Measurements from ENCODE around the gene DACT3.

Gene DACT3

DNA sequence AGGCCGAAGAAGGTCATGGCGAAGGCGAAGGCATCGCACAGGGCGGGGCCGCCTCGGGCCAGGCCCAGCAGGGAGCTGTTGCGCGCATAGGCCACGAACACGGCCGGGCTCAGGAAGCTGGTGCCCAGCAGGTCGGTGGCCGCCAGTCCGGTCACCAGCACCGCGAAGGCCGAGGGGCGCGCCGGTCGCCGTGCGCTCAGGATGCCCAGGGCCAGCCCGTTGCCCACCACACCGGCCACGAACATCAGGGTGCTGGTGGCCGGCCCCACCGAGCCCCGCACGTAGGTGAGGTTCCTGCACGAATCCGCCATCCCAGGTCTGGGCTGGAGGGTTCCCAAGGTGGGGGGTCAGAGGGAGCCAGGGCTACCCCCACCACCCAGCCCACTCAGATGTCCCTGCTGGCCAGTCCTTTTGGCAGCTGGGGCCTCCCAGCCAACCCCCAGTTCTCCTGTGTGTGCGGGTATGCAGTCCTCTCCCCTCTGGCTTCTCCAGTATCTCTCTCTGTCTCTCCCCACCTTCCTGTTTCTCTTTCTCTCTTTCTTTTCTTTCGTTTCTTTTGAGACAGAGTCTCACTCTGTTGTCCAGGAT, 37.0 kb downstream of the DACT3 start:
- no peak for DNase-seq (ENCODE audit: extremely low read depth, low read depth)
- TF ChIP-seq, protein P1, sequence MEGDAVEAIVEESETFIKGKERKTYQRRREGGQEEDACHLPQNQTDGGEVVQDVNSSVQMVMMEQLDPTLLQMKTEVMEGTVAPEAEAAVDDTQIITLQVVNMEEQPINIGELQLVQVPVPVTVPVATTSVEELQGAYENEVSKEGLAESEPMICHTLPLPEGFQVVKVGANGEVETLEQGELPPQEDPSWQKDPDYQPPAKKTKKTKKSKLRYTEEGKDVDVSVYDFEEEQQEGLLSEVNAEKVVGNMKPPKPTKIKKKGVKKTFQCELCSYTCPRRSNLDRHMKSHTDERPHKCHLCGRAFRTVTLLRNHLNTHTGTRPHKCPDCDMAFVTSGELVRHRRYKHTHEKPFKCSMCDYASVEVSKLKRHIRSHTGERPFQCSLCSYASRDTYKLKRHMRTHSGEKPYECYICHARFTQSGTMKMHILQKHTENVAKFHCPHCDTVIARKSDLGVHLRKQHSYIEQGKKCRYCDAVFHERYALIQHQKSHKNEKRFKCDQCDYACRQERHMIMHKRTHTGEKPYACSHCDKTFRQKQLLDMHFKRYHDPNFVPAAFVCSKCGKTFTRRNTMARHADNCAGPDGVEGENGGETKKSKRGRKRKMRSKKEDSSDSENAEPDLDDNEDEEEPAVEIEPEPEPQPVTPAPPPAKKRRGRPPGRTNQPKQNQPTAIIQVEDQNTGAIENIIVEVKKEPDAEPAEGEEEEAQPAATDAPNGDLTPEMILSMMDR (IDR thresholded peaks at IDR 0.05; ENCODE audit: low read depth, low read length): no peak

DNA sequence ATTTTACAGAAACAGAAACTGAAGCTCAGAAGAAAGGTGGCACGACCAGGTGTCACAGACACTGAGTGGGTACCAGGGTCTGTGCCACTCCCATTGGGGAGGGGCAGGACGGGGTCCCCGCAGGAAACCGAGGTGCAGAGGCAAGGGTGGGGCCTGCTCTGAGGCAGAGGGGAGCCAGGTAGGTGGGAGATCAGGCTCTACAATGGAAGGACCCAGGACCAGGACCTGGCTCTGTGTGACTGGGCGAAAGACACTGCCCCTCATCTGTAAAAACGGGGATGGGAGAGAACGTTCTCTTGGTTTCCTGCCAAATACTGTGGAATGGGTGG, 38.9 kb downstream of the DACT3 start:
- DNase-seq (ENCODE audit: extremely low read depth, low read depth): no peak
- TF ChIP-seq, protein P1 (IDR thresholded peaks at IDR 0.05; ENCODE audit: low read depth, low read length): no peak

DNA sequence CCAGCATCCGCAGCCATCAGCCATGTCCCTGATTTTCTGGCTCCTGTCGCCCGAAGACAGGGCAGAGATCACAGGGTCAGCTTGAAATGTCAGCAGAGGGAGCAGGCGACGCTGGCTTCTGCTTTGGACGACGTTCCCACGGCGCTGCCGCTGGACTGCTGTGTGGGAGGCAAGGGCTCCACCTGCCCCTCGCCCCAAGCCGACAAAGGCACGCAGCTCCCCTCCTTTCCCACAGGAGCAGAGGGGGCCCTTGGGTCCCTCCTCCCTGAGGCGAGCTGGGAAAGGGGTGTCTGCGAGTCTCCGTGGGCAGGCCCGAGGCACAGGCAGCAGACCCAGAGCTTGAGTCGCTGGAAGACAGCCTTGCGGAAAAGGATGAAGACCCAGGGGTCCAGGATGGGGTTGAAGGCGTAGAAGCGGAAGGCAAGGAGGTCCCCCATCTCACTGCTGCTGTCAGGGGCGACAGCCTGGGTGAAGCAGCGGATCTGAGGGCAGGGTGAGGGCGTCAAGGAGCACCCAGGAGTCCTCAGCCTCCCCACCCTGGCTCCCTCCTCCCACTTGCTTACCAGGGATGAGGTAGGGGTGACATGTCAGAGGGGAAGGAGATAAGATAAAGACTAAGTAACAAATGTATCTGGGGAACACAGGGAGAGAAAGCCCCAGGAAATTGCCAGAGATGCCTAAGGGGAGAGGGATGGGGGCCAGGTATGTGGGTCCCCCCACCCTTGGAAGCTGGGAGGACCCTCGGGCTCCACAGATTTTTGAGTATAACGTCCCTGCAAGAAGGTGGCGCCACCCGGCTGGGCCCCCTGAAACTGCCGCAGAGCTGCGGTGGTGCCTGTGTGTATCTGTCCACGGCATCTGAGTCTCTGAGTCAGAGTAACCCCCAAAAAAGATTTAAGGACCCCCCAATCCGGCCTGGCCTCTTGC, 39.5 kb downstream of the DACT3 start:
- no peak for DNase-seq (ENCODE audit: extremely low read depth, low read depth)
- TF ChIP-seq, protein P1 (IDR thresholded peaks at IDR 0.05; ENCODE audit: low read depth, low read length): no peak; the same call in 1 of the 2 replicates

DNA sequence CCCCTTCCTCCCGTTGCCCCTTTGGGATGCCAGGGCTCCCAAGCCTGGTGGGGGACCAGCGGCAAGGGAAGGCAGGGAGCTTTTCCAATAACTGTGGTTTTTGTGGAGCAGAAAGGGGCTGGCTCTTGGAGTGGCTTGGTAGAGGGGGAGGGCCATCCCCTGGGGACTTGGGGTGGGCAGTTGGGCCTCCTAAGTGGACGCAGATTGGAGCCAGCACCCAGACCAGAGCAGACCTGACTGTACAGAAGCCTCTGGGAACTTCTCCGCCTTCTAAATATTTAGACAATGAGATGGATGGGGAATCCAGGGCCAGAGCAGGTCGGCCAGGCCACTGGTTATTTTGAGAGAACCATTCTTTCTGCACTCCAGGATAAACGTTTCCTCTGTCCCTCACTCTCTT, 40.3 kb downstream of the DACT3 start:
- TF ChIP-seq, protein P1 (IDR thresholded peaks at IDR 0.05; ENCODE audit: low read depth, low read length): no peak

DNA sequence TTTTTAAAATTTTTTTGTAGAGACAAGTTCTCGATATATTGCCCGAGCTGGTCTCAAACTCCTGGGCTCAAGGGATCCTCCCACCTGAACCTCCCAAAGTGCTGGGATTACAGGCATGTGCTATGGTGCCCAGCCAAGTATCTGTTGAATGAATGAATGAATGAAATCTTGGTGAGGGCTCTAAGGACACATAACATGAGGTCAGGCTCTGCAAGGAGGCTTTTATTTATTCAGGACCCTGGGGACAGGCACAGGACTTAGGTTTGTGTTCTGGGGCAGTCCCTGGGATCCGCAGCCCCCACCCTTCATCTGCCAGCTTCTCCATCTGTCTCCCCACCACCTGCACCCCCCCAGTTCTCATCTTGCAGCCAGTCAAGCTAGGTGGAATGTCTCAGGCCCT, 40.7 kb downstream of the DACT3 start:
- DNase-seq (ENCODE audit: extremely low read depth, low read depth): no peak
- TF ChIP-seq, protein P1 (IDR thresholded peaks at IDR 0.05; ENCODE audit: low read depth, low read length): no peak

More for the DNA sequence above, 40.3 kb downstream of the DACT3 start:
- DNase-seq (ENCODE audit: extremely low read depth, low read depth): no peak

DNA sequence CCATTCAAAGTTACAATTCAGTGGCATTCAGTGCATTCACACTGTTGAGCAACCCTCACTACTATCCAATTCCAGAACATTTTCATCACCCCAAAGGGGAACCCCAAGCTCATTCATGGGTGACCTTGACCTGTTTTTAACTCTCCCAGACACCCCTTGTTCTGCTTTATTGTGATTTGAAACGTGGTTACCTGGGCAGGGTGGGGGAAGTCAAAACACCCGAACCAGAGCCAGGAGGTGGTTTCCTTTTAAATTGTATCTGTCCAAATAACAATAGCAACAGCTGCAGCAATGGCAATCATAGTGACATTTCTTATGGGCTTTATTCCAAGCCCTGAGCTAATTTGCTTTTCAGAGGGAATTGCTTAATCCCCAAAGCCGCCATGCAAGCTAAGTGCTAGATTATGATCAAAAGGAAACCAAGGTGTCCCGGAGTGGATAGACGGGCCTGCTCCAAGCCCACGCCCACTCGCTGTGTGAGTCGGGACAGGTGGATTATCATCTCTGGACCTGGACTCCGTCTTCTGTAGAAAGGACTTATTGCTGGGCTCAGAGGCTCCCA, 42.2 kb downstream of the DACT3 start:
- no peak for DNase-seq (ENCODE audit: extremely low read depth, low read depth)

More for the DNA sequence above, 42.2 kb downstream of the DACT3 start:
- TF ChIP-seq, protein P1 (IDR thresholded peaks at IDR 0.05; ENCODE audit: low read depth, low read length): no peak

Data from AG09319 (cell line).